Endothelial cell of umbilical vein (primary cell): ENCODE results near the gene HEPHL1. TPM values are rescaled to one million over a fixed set of nuclear protein-coding genes. Genes with fewer than 3 reads are reported as not detected.

Experiments used
- BruUV-seq: library from RNA; stranded (reverse); fragments of 400-500 nt; replicated peaks from 2 replicates; lab custom pipeline; 2021; lab: Mats Ljungman, UMichigan
- CTCF ChIA-PET: fragments of 300-600, 350-600 bp; sonication (Branson Sonifier 250); formaldehyde crosslinking; loops from one replicate; lab custom pipeline; 2021; ENCODE audit warnings: antibody characterized with exemption, inconsistent platforms; lab: Charles Lee
- POLR2A ChIA-PET: fragments of 300-600, 350-600 bp; sonication (Branson Sonifier 250); formaldehyde crosslinking; loops from one replicate; lab custom pipeline; 2021; ENCODE audit warnings: antibody characterized with exemption, inconsistent platforms; lab: Charles Lee
- DNase-seq: peaks from one replicate; pipeline ENCODE4 v3.0.0-alpha.2; 2011; ENCODE audit warnings: low read depth, low spot score
- FAIRE-seq: peaks from 2 replicates; lab custom pipeline; 2011; peaks lifted over from hg19 to GRCh38; lab: Jason Lieb, UNC
- H2AFZ ChIP-seq: 2 replicates; pipeline ENCODE4 v1.6.0; 2012; ENCODE audit warnings: low read depth, low read length, control low read depth, inconsistent platforms
- H3K27ac ChIP-seq: 2 replicates; pipeline ENCODE4 v1.5.1; 2011; ENCODE audit warnings: low read depth, mild to moderate bottlenecking, control low read depth, low read length, moderate library complexity; ENCODE audit not compliant: insufficient read depth
- H3K27me3 ChIP-seq, 2 experiments: 2 replicates each; pipeline versions ENCODE4 v1.6.0 to v1.6.1; 2011; ENCODE audit warnings: low read length in 2 of 2, mixed read lengths in 1 of 2; ENCODE audit not compliant: control insufficient read depth in 2 of 2, insufficient read depth in 2 of 2
- H3K36me3 ChIP-seq, 2 experiments: 2 replicates in 1 of 2; 3 replicates in 1 of 2; pipeline ENCODE4 v1.5.1; 2011; ENCODE audit warnings: low read length in 2 of 2, mild to moderate bottlenecking in 1 of 2, moderate library complexity in 1 of 2; ENCODE audit not compliant: control insufficient read depth in 2 of 2, insufficient read depth in 2 of 2; ENCODE audit errors: extremely low read depth in 1 of 2
- H3K4me1 ChIP-seq: 3 replicates; pipeline ENCODE4 v1.5.1; 2011; ENCODE audit warnings: mild to moderate bottlenecking, low read length; ENCODE audit not compliant: control insufficient read depth, insufficient read depth; ENCODE audit errors: extremely low read depth
- H3K4me2 ChIP-seq: 2 replicates; pipeline ENCODE4 v1.6.1; 2011; ENCODE audit warnings: low read length, control low read depth, mixed read lengths; ENCODE audit not compliant: insufficient read depth
- H3K4me3 ChIP-seq, 3 experiments: fragments of 200-600 bp in 1 of 3; sonication (generic), shearing (Covaris generic) in 1 of 3; replicated peaks in 1 of 3; 2 replicates each; pipeline ENCODE4 v1.5.1; 2011 to 2016; ENCODE audit warnings: control low read depth in 3 of 3, low read length in 3 of 3, mild to moderate bottlenecking in 2 of 3, inconsistent platforms in 1 of 3, low read depth in 1 of 3, moderate library complexity in 1 of 3; ENCODE audit not compliant: insufficient read depth in 1 of 3
- H3K79me2 ChIP-seq: 2 replicates; pipeline ENCODE4 v1.6.0; 2012; ENCODE audit warnings: low read length, inconsistent platforms; ENCODE audit not compliant: control insufficient read depth, insufficient read depth
- H3K9ac ChIP-seq: replicated peaks from 2 replicates; pipeline ENCODE3; 2011; ENCODE audit warnings: low read length, control low read depth; ENCODE audit not compliant: insufficient read depth; ENCODE audit errors: extremely low read depth
- H3K9me1 ChIP-seq: replicated peaks from 3 replicates; pipeline ENCODE4 v1.6.0; 2011; ENCODE audit warnings: mild to moderate bottlenecking, low read length; ENCODE audit not compliant: control insufficient read depth, insufficient read depth; ENCODE audit errors: extremely low read depth
- H3K9me3 ChIP-seq: replicated peaks from 2 replicates; pipeline ENCODE4 v1.5.1; 2012; ENCODE audit warnings: low read length, inconsistent platforms; ENCODE audit not compliant: control insufficient read depth, insufficient read depth
- H4K20me1 ChIP-seq: replicated peaks from 2 replicates; pipeline ENCODE3; 2011; ENCODE audit warnings: mild to moderate bottlenecking, low read length; ENCODE audit not compliant: control insufficient read depth, insufficient read depth; ENCODE audit errors: extremely low read depth
- CTCF ChIP-seq, 2 donors: IDR thresholded peaks; 1 replicate in 1 of 2; 2 replicates in 1 of 2; pipeline ENCODE4 v1.5.1; 2011; ENCODE audit warnings: low read length in 2 of 2, mild to moderate bottlenecking in 2 of 2, moderate library complexity in 2 of 2, control low read depth in 1 of 2, inconsistent platforms in 1 of 2, low read depth in 1 of 2; ENCODE audit not compliant: insufficient read depth in 1 of 2; ENCODE audit errors: extremely low read depth in 1 of 2
- EZH2 ChIP-seq: IDR thresholded peaks from 2 replicates; pipeline ENCODE4 v1.6.1; 2012; ENCODE audit warnings: borderline replicate concordance, low read depth, mild to moderate bottlenecking, moderate library complexity, low read length, inconsistent platforms; ENCODE audit not compliant: severe bottlenecking
- FOS ChIP-seq: IDR thresholded peaks from 2 replicates; pipeline ENCODE4 v1.6.1; 2011; ENCODE audit warnings: mild to moderate bottlenecking, low read length, moderate library complexity, borderline replicate concordance; ENCODE audit not compliant: insufficient read depth
- GATA2 ChIP-seq: IDR thresholded peaks from 2 replicates; pipeline ENCODE4 v1.7.0; 2011; ENCODE audit warnings: low read depth, mild to moderate bottlenecking, moderate library complexity, mixed read lengths, low read length; ENCODE audit not compliant: insufficient read length, insufficient read depth
- JUN ChIP-seq: IDR thresholded peaks from 2 replicates; pipeline ENCODE4 v1.6.1; 2011; ENCODE audit warnings: borderline replicate concordance, low read depth; ENCODE audit not compliant: insufficient read length, insufficient read depth
- MAX ChIP-seq: IDR thresholded peaks from 2 replicates; pipeline ENCODE4 v1.6.1; 2011; ENCODE audit not compliant: insufficient read depth, insufficient read length
- MYC ChIP-seq: IDR thresholded peaks from one replicate; pipeline ENCODE4 v1.6.1; 2011; ENCODE audit warnings: mild to moderate bottlenecking, low read depth, low read length
- POLR2A ChIP-seq: IDR thresholded peaks from 2 replicates; pipeline ENCODE4 v1.6.1; 2012; ENCODE audit warnings: low read depth, mild to moderate bottlenecking, control low read depth, low read length
- POLR2AphosphoS5 ChIP-seq: IDR thresholded peaks from 2 replicates; pipeline ENCODE4 v1.6.1; 2012; ENCODE audit warnings: low read depth, mild to moderate bottlenecking, control low read depth, low read length, moderate library complexity; ENCODE audit not compliant: insufficient read depth
- dilution Hi-C: fragments of 300-500 bp; cut with MboI; formaldehyde crosslinking; loops from one replicate; pipeline ENCODE4 v1.15.0; 2019; ENCODE audit warnings: low sequenced_read_pairs; ENCODE audit not compliant: extremely low pct_ligation_motif_present
- intact Hi-C: fragments of 100-400 bp; cut with micrococcal nuclease; formaldehyde crosslinking; loops from one replicate; pipeline ENCODE4 v1.10.0; 2022
- polyA plus RNA-seq, 4 experiments: library from polyadenylated mRNA; depleted of rRNA in 3 of 4; stranded (reverse) in 3 of 4; unstranded in 1 of 4; fragments of >200 nt; gene quantifications; 2 replicates each; pipeline versions ENCODE4 v1.2.1 to v1.2.3, GENCODE V29; 2011 to 2012; ENCODE audit warnings: missing spikeins in 1 of 4
- total RNA-seq: library from RNA; stranded (reverse); gene quantifications from 2 replicates; pipeline ENCODE4 v1.2.3, GENCODE V29; 2021

HEPHL1 gene
- total and polyA plus RNA-seq, 2 donors (not counting 3 experiments of a cell fraction or from before 2014, with no cell fraction given): not detected

GRCh38 chr11:94150704-94151685 is 129.8 kb downstream of the HEPHL1 start:
- dilution Hi-C loops (no loop called here), intact Hi-C loops (no loop called here)
- TF ChIP-seq FOS (no peak), POLR2A (no peak), MYC (no peak), CTCF (IDR thresholded peaks at IDR 0.05; ENCODE audit: extremely low read depth in 1 of 2, insufficient read depth in 1 of 2, low read depth in 1 of 2, low read length in 2 of 2) (no peak), MAX (no peak), GATA2 (no peak), EZH2 (no peak), POLR2AphosphoS5 (no peak), JUN (no peak)
- no peak for DNase-seq
- Histone ChIP-seq H3K9ac (no peak overlapping the region), H2AFZ (no peak overlapping the region), H3K9me3 (no peaks in the 10 kb centered on the region), H3K27me3 (no peaks in the 10 kb centered on the region), H4K20me1 (no peaks in the 10 kb centered on the region), H3K4me1 (peaks cover 34% of the 10 kb centered on the region), H3K4me3 (no peak overlapping the region), H3K4me2 (no peak overlapping the region), H3K27ac (no peak overlapping the region), H3K79me2 (peaks cover 63% of the 10 kb centered on the region), H3K36me3 (no peaks in the 10 kb centered on the region), H3K9me1 (no peaks in the 10 kb centered on the region)
- FAIRE-seq: no peak
- no TSS peak for BruUV-seq
- POLR2A ChIA-PET: no interaction called here
- CTCF ChIA-PET: interaction anchor here (1.1 to 3.2 kb wide), 4 partner anchors 16 to 34 kb away, joined by 3 to 17 read pairs (median 9); partner anchors contain the start of gene PANX1
